Left hindlimb (tissue), 1 donor: ENCODE data around the gene LENEP.
"Not testable (repeated sequence)": the region's sequence is repeated elsewhere in the genome, so short reads cannot be mapped to it uniquely, and the experiment has no call there.

Source experiments
- DNase-seq: peaks from one replicate; pipeline ENCODE4 v3.0.0-alpha.2; 2018

LENEP gene

GRCh38 chr1:154977762-154978161 lies 15.6 kb upstream of the LENEP start:
- not testable (repeated sequence) for DNase-seq

- no peak for DNase-seq
These were observed 15.0 kb upstream of the LENEP start for GRCh38 chr1:154978360-154978759.

GRCh38 chr1:154982341-154982740 lies 11.0 kb upstream of the LENEP start:
- peak; percentile 12 for DNase-seq

- peak; percentile 97 for DNase-seq
These were observed 10.3 kb upstream of the LENEP start, which contains the start of gene FLAD1 for GRCh38 chr1:154982897-154983648. Gene FLAD1 (plus strand): TSS chr1:154983344. CDS start chr1:154983695, 351 bp downstream.

GRCh38 chr1:154983776-154984466 lies 9.5 kb upstream of the LENEP start:
- DNase-seq, result peak; percentile 31

- not testable (repeated sequence) for DNase-seq
These were observed 6.7 kb upstream of the LENEP start for GRCh38 chr1:154986736-154987135.

- DNase-seq, result no peak
These were observed 6.1 kb upstream of the LENEP start for GRCh38 chr1:154987326-154987725.

GRCh38 chr1:154988058-154988954 lies 5.1 kb upstream of the LENEP start:
- peak; percentile 19 for DNase-seq

GRCh38 chr1:154989195-154989860 lies 4.1 kb upstream of the LENEP start:
- DNase-seq, result no peak

GRCh38 chr1:154990276-154990675 lies 3.1 kb upstream of the LENEP start:
- DNase-seq, result no peak

GRCh38 chr1:154992721-154993571 lies 440 bp upstream of the LENEP start:
- DNase-seq, result peak; percentile 33

GRCh38 chr1:154994269-154994587 lies 842 bp downstream of the LENEP start:
- DNase-seq, result no peak

- DNase-seq, result peak; percentile 26
These were observed 1.2 kb downstream of the LENEP start for GRCh38 chr1:154994591-154994990.

GRCh38 chr1:154995301-154995983 lies 2.1 kb downstream of the LENEP start:
- DNase-seq, result peak; percentile 51

- peak; percentile 29 for DNase-seq
These were observed 3.7 kb downstream of the LENEP start for GRCh38 chr1:154996966-154997701.

GRCh38 chr1:154998201-154998780 lies 4.9 kb downstream of the LENEP start:
- peak; percentile 19 for DNase-seq

- peak; percentile 82 for DNase-seq
These were observed 5.6 kb downstream of the LENEP start for GRCh38 chr1:154998818-154999570.

- DNase-seq, result no peak
These were observed 6.4 kb downstream of the LENEP start for GRCh38 chr1:154999571-155000410.
